Activated CD8-positive, alpha-beta memory T cell treated with anti-CD3 and anti-CD28 coated beads, Interleukin-2, amount 50 U/mL, for 24 hours (primary cell): Measurements from ENCODE around the gene DVL2.

Experiments
- DNase-seq: peaks from one replicate; pipeline ENCODE4 v3.0.0-alpha.2; 2020; ENCODE audit errors: extremely low read depth

Gene DVL2

DNA sequence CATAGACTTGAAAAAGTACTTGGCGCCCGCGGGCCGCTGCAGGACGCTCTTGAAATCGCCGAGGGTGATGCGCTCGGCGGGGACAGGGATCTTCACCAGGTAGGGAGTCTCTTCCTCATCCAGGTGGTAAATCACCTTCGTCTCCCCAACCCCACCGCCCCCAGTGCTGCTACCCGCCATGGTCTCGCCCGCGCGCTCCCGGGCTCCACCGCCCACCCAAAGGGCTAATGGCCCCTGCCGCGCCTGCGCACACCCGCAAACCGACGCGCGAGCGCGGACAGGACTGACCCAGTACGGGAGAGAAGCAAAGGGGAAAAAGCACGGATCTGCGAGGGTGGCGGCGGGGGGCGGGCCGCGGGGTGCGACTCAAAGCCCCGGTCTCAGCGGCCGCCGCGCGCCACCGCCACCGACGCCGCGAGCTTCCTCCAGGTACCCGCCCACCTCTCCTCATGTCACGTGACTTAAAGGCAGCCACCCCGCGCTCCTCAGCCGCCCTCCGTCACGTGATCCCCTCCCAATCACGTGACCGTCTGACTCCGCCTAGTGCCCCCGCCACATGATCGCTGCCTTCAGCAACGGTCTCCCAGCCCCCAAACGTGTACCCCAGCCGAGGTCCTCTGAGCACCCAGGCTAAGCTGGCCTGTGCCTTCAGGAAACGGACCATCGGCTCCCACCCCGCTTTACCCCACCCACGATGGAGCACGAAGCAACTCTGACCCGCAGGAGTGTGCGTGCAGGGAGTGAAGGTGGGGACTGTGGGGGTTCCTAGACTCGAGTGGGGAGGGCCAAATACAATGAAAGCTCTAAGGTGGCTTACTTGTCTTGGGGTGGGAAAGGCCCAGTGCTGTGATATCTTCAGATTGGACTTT is at the start of gene DVL2:
Gene DVL2 (minus strand): TSS at position 435 of the 869 bp plus-strand sequence. CDS start 255 bp downstream, at position 180.
- DNase-seq = peak; percentile 89

DNA sequence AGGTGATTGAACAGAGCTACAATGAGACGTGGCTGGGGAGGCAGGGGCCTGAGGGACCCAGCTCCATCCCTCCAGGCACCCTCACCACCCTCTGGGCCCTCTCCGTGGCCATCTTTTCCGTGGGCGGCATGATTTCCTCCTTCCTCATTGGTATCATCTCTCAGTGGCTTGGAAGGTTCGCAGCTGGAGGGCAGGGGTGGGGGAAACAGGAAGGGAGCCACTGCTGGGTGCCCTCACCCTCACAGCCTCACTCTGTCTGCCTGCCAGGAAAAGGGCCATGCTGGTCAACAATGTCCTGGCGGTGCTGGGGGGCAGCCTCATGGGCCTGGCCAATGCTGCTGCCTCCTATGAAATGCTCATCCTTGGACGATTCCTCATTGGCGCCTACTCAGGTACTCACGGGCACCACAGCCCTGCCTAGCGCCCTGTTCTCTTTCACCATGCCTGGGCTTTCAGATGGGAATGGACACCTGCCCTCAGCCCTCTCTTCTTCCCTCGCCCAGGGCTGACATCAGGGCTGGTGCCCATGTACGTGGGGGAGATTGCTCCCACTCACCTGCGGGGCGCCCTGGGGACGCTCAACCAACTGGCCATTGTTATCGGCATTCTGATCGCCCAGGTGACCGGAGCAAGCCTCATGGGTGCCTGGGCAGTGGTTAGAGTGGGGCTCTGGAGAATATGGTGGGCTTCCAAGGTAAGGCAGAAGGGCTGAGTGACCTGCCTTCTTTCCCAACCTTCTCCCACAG is 49.3 kb upstream of the DVL2 start:
- DNase-seq = no peak

GRCh38 chr17:7282752-7283321 is 48.5 kb upstream of the DVL2 start:
- no peak for DNase-seq

DNA sequence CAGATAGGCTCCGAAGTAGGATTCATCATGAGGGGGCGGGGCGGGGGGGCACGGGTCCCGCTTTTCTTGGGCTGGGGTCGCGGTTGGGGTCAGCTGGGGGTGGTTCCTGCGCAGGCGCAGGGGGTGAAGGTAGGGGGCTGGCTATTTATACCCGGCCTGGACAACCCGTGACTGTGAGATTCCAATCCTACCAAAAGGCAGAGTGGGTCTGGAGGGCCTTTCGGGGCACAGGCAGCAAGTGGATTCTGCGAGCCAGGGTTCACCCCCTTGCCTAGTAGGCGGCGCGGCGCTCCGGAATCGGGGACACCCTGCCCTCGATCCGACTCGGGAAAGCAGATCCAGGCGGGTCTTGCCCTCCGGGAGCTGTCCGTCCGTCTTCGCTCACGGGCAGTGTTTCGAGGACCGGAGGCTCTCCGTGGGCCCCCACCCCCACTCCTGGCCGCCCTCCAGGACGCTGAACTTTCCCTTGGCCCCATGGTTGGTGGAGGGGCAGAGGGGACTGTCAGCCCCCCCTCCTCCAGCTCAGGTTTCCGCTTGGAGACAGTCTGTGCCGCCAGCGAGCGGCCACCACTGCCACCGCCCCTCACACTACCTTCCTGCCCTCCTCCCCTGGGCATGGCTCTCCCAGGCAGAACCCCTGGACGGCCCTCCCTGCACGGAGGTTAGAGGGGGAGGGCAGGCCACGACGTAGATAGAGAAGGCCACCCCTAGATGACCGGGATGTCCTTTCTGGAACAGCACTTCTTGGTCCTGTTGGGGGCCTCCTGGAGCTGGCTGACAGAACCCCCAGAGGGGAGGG is 47.8 kb upstream of the DVL2 start:
- no peak for DNase-seq

DNA sequence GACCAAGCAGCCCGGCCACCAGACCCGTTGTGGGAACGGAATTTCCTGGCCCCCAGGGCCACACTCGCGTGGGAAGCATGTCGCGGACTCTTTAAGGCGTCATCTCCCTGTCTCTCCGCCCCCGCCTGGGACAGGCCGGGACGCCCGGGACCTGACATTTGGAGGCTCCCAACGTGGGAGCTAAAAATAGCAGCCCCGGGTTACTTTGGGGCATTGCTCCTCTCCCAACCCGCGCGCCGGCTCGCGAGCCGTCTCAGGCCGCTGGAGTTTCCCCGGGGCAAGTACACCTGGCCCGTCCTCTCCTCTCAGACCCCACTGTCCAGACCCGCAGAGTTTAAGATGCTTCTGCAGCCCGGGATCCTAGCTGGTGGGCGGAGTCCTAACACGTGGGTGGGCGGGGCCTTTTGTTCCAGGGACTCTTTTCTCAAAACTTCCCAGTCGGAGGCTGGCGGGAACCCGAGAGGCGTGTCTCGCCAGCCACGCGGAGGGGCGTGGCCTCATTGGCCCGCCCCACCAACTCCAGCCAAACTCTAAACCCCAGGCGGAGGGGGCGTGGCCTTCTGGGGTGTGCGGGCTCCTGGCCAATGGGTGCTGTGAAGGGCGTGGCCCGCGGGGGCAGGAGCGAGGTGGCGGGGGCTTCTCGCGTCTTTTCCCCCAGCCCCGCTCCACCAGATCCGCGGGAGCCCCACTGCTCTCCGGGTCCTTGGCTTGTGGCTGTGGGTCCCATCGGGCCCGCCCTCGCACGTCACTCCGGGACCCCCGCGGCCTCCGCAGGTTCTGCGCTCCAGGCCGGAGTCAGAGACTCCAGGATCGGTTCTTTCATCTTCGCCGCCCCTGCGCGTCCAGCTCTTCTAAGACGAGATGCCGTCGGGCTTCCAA is 47.0 kb upstream of the DVL2 start, which contains the start of gene SLC2A4:
Gene SLC2A4 (plus strand): TSS at position 645 of the 879 bp plus-strand sequence. CDS start 217 bp downstream, at position 862.
- peak; percentile 69 for DNase-seq

GRCh38 chr17:7280519-7281073 is 46.3 kb upstream of the DVL2 start:
- peak; percentile 66 for DNase-seq

DNA sequence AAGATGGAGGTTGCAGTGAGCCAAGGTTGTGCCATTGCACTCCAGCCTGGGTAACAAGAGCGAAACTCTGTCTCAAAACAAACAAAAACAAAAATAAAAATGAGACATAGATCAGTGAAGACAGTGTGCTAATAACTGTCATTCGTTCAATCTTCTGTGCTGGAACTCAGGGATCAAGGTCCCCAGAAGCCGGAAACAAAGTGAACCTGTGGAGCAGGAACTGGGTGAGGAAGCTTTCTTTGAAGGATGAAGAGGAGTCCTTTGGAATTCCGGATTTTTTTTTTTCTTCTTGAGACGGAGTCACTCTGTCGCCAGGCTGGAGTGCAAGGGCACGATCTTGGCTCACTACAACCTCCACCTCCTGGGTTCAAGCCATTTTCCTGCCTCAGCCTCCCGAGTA is 45.1 kb upstream of the DVL2 start:
- no peak for DNase-seq

DNA sequence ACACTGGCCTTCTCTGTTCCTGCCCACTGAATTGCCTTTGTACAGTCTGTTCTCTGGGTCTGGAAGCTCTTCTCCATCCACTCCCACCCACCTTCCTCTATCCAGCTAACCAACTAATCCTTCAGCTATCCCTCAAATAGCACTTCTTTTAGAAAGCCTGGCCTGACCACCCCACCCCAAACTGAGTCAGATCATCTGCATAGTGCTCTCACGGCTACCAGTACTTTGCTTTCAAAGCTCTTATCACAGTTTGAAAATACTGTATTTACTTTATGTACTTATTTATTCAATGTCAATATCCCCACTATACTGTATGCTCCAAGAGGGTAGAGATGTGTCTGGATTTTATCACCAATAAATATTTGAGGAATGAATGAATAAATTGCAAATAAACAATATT is 32.5 kb upstream of the DVL2 start:
- no peak for DNase-seq

- DNase-seq = no peak
Observed at GRCh38 chr17:7263801-7264078, 29.4 kb upstream of the DVL2 start.

DNA sequence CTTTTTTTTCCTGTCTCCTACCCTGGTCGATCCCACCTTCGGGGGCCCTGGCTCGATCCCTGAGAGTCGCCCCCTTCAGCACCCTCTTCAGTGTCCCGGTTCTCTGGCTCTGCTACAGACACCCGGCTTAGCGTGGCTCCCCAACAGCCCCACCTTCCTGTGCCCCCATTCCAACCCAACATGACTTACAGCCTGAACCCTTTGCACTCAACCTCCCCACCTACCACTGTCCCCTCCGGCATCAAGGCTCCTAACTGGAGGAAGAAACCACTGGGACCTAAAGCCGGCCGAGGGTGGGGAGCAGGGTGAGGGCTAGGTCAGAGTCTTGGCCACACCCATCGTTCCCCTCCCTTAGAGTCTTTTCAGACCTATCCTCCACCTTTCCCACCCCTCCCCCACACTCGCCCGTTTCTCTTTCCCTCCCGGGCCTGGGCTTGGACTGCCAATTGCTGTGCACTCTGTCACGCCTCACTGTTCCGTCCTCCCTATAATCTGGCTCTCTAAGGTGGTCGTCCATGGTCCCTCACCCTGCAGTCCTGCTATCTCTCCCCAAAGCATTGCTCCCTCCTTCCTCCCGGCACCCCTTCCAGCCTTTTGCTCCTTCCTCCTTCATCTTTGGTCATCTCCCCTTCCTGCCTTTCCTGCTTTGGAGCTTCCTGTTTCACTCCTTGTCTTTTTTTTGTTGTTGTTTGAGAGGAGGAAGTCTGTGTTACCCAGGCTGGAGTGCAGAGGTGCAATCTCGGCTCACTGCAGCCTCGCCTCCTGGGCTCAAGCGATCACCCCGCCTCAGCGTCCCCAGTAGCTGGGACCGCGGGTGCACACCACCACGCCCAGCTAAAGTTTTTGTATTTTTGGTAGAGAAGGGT is 28.9 kb upstream of the DVL2 start:
- no peak for DNase-seq

DNA sequence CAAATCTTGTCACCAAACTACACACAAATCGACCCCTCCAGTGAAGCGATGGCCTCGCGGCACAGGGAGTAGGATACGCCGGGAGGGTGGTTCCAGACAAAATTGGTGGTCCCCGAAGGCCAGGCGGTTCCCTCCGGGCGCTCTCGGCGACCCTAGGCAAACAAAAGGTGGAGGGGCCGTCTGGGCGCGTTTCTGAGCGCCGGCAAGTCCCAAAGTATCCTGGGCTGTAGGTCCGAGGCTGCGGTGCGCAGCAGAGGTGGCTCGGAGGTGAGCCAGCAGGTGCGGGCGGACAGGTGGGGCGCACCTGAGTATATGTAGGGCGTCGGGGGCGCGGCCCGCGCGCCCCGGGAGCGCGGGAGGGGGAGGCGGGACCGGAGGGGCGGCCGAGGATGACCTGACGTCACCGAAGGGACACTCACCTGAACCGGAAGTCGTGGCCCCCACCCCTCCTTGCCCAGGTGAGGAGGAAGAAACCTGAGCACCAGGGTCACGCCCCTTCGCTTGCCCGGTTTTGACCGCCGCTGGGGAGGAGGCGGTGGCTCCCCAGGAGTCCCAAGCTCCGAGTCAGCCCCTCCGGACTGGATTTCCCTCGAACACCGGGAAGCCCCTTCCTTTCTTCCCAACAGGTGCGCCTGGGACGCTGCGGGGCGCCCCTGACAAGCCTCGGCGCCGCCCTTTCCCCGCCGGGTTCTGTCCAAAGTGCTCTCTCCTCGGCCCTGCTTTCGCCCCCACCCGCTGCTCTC is 28.0 kb upstream of the DVL2 start, which contains the start of gene CLDN7:
Gene CLDN7 (minus strand): TSS at position 287 of the 743 bp plus-strand sequence. CDS start 435 bp downstream, outside the sequence.
- DNase-seq = no peak

GRCh38 chr17:7261379-7262191 is 27.3 kb upstream of the DVL2 start:
- DNase-seq = no peak

DNA sequence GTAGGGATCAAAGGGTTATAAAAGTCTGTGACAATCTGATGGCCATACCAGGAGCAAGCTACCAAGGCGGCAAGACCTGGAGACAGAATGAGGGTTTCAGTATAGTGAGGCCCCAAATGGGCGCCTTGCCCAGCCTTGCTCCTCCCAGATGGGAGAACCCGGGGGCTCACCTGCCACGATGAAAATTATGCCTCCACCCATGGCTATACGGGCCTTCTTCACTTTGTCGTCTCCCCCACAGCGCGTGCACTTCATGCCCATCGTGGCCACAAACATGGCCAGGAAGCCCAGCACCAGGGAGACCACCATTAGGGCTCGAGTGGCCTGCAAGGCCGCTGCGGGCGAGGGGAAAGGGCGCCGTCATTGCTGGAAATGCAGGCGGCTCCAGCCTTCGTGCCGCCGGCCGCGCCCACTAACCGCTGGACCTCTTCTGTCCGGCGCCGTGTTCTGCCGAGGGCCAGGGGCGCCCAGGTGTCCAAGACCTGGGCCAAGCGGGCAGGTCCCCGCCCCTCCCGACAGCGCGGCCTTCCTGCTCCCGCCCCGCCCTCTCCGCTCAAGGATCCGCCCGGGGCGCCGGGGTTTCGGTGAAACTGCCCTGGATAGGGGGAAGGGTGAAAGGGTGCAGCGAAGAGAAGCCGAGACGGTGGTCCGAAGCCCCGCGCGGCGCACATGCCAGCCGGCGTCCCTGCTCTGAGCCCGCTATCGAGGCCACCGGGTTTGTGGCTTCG is 26.5 kb upstream of the DVL2 start:
- no peak for DNase-seq

- no peak for DNase-seq
Observed at GRCh38 chr17:7260151-7260550, 25.8 kb upstream of the DVL2 start.

DNA sequence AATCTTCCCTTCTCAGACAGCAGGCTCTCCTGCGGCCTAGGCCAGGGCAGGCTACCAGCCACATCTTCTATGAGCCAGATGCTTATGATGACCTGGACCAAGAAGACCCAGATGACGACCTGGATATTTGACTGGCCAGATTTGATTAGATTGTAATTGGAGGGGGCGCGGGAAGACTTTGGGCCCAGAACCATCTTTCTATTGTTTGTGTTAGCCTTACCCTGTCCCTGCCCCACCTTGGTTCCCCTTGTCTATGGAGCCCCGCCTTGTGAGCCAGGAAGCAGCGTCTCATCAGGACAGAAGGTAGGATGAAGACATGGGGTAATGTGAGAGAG is 25.2 kb upstream of the DVL2 start:
- DNase-seq = no peak

DNA sequence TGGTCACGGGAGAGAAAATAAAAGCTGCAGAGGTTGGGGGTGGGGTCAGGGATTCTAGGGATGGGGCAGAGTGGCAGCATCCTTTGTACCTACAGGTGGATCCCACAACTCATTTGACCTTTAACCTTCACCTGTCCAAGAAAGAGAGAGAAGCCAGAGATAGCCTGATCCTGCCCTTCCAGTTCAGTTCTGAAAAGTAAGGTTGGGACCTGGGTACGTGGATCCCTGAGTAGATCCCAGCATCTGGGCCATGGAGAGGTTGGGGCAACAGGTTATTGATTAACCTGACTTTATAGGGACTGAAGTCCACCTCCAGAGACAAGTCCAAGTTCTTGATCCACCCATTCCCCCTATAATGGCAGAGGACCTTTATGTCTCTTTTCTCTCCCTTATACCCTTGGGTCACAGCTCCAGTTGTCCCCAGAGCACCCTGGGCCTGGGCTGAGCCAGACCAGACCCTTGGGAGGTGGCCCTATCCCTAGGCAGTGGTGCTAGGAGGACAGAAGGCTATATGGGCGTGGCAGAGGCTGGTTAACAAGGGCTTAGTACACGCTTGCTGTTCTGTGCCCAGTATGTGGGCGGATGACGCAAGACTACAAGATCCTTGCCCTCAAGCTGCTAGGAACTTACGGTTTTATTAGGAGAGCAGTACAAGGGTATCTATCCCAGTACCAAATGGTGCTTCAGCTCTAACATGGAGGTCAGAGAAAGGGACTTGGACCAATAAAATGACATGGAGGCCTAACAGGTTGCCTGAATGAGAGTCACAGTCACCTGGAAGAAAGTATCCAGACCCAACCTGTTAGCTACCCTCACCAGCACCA is 24.6 kb upstream of the DVL2 start:
- no peak for DNase-seq
